DOHH2 (cell line): ENCODE results near the gene CSMD2.

Experiments
- CTCF ChIP-seq: fragments of 200-600 bp; sonication (generic); IDR thresholded peaks from one replicate; pipeline ENCODE4 v1.5.1; 2014; ENCODE audit warnings: antibody characterized with exemption, mild to moderate bottlenecking, low read depth, low read length; ENCODE audit not compliant: poor library complexity, severe bottlenecking
- EZH2phosphoT487 ChIP-seq: fragments of 200-600 bp; sonication (generic); IDR thresholded peaks from 2 replicates; pipeline ENCODE4 v1.6.1; 2017; ENCODE audit warnings: borderline replicate concordance, mild to moderate bottlenecking, antibody characterized with exemption, low read length, moderate library complexity, mixed read lengths

GRCh38 chr1:34176830-34177603 lies 12.0 kb upstream of the CSMD2 start, which contains the start of gene C1orf94:
- TF ChIP-seq CTCF, result no peak
- TF ChIP-seq EZH2phosphoT487, result no peak
